Amniotic epithelial cell (primary cell): ENCODE data around the gene MIEF2.
"Not testable (repeated sequence)": the region's sequence is repeated elsewhere in the genome, so short reads cannot be mapped to it uniquely, and the experiment has no call there.

ENCODE experiments used
- DNase-seq: peaks from one replicate; pipeline ENCODE4 v3.0.0-alpha.2; 2010; ENCODE audit warnings: low read depth

The MIEF2 gene, protein sequence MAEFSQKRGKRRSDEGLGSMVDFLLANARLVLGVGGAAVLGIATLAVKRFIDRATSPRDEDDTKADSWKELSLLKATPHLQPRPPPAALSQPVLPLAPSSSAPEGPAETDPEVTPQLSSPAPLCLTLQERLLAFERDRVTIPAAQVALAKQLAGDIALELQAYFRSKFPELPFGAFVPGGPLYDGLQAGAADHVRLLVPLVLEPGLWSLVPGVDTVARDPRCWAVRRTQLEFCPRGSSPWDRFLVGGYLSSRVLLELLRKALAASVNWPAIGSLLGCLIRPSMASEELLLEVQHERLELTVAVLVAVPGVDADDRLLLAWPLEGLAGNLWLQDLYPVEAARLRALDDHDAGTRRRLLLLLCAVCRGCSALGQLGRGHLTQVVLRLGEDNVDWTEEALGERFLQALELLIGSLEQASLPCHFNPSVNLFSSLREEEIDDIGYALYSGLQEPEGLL

DNA sequence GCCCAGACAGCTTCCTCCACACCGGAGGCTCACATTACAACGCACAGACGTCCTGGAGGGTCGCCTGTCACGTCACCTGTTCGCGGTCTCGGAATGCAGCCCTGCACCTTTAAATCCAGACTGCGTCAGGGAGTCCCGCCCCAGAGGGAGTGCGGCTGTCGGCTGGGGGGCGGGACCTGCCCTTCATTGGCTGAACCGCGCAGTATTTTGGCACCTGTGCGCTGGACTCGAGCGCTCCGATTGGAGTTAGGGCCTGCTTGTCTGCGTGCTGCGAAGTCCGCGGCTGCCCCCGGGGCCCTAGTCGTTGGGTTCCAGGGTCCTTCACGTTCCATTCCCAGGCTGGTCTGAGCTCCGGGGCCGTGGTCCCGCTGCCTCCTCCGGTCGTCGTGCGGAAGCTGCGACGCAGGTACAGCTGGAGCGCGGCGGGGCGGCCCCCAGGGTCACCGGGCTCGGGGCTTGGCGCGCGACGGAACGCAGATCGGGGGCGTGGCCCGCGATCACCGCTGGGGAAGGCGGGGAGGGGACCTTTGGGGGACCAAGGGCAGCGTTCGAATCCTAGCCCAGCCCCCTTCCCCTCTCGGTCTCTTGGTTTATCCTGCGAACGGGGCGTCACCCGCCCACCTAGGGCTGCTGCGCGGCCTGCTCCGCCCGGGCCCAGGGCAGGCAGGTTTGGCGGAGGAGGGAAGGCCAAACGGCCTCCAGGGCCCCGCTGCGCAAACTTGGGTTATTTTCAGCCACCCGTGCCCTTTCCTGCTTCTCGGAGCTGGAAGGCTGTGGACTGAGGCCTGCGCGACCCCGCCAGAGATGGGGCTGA lies at the start of gene MIEF2:
Gene MIEF2 (plus strand): TSS at position 331 of the 814 bp plus-strand sequence. CDS start 2,059 bp downstream, outside the sequence.
- DNase-seq, result peak; percentile 92

DNA sequence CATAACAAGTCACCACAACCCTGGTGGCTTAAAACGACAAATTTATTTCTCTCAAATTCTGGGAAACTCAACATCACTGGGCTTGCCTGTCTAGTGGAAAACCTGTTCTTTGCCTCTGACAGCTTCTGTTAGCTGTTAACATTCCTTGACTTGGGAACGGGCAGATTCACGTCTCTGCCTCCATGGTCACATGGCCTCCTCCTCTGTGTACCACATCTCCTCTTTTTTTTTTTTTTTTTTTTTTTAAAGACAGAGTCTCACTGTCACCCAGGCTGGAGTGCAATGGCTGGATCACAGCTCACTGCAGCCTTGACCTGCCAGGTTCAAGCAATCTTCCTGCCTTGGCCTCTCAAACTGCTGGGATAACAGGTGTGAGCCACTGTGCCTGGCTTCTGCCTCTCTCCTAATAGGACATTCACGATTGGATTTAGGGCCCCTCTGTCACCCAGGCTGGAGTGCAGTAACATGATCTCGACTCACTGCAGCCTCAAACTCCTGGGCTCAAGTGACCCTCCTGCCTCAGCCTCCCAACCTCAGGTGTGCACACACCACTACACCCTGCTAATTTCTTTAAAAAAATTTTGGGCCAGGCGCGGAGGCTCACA lies 46.7 kb upstream of the MIEF2 start:
- no peak for DNase-seq

GRCh38 chr17:18216906-18217305 lies 43.6 kb upstream of the MIEF2 start:
- not testable (repeated sequence) for DNase-seq

DNA sequence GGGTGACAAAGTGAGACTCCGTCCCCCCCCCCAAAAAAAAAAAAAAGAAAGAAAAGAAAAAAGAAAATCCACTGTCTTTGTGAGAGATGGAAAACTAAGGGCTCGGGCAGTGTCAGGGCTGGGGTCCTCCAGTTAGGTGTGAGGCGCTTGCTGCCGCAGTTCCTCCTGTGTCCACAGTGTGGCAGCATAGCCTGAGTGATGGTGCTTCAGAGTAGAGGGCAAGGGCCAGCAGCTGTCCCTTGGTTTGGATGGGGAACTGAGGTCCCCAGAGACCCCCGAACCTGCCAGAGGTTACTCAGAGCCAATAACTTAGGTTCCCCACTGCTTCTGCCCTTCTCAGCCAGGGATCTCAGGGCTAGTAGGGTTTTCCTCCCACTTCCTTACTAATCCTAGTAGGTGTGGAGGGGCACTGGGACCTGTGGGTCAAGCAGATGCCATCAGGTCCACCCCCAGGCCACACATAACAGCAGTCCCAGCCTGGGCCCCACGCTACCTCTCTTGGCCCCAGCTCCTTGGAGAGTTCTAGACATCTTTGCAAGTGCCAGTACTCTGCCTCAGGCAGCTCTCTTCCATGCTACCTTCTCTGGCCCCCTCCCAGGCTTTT lies 42.9 kb upstream of the MIEF2 start:
- peak; percentile 36 for DNase-seq

DNA sequence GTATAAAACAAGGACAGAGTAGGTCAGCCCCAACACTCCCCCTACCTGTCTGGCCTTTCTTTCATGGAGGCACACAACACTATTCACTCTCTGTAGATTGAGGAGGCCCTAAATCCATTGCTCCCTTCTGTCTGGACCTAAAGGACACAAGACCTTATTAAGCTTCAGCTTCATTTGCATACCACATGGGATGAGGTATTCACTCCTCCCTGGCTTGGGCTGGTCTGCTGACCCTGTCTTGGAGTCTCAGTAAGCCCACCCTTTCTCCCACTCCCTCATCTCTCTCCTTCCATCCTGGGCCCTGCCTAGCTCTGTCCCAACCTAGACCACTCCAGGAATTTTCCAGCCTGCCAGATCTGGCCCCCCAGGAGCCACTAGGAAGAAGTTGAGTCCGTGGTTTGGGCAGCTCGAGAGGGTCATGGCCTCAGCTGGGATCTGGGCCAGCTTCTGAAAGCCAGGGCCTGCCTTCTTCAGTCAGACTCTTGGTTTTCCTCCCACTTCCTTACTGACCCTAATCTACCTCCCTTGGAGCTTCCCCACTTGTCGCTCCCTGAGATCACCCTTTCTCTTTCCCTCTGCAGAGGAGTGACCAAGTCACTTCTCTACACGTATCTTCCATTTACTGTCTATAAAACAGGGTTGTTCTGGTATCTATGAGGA lies 41.6 kb upstream of the MIEF2 start:
- DNase-seq, result peak; percentile 81

- no peak for DNase-seq
These were observed 36.4 kb upstream of the MIEF2 start for GRCh38 chr17:18224053-18224386.

- DNase-seq, result no peak
These were observed 35.9 kb upstream of the MIEF2 start for GRCh38 chr17:18224387-18225120.

DNA sequence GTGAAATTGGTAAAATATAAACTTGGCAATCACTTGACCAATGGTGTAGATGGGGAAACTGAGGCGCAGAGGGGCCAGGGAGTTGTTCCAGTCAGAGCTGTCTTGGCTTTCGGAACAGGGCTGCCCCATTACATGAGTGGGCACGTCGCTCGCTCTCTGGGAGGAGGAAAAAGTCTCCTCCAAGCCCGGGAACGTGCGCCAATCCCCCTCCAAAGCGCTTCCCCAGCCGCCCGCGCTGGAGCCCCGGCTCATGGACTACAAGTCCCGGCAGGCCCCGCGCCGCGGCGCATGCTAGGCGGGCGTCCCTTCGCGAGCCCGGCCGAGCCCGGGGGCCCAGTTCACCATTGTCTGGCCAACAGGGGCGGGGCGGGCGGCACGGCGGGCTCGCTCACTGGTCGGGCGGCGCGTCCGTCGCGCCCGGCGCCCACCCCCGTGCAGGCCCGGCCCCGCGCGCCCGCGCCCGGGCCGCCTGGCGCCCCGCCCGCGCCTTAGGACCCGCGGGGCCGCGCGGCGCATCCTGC lies 35.3 kb upstream of the MIEF2 start, which contains the start of gene LLGL1:
Gene LLGL1 (plus strand): TSS at position 515 of the 521 bp plus-strand sequence. CDS start 48 bp downstream, outside the sequence.
- peak; percentile 87 for DNase-seq

DNA sequence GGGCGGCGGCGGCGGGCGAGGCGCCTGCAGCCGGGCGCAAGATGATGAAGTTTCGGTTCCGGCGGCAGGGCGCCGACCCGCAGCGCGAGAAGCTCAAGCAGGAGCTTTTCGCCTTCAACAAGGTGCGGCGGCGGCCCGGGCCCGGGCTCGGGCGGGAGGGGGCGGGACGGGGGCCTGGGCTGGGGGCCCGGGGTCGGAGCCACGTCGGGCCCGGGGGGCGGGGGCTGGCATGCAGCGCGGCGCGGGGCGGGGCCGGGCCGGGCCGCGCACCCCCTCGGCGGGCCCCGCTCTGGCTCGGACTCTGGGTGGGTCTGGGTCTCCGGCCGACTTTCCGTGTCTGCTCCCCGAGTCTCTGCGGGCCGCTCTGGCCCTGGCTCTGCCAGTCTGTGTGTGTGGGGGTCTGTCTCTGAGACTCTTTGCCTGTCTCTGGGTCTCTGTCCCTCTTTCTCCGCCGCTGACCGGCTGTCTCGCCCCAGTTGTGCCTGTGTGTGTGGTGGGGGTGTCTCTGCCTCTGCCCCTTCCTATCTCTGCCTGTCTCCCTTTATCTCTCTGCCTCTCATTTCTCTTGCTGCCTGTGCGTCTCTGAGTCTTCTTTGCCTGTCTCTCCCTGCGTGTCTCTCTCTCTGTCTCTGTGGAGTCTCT lies 34.7 kb upstream of the MIEF2 start:
- DNase-seq, result no peak

- DNase-seq, result no peak
These were observed 34.0 kb upstream of the MIEF2 start for GRCh38 chr17:18226284-18226945.

- no peak for DNase-seq
These were observed 32.8 kb upstream of the MIEF2 start for GRCh38 chr17:18227635-18228034.

GRCh38 chr17:18228176-18228682 lies 32.2 kb upstream of the MIEF2 start:
- DNase-seq, result no peak

DNA sequence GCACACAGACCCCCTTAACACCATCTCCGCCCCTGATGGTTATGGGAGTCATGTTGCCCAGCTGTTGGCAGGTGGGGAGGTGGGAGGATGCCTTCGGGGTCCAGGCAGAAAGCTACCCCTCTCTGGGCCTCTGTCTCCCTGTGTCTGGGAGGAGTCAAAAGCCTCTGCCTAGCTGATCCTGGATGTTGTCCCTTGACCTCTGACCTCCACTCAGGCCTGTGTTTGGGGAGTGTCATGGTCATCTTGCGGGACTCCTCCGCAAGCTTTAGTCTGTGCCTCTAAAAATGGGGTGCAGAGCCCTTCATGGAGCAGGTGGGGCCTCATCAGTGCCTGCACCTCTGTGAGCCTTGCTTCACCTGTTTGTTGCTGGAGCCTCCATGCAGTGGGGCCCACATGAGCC lies 31.2 kb upstream of the MIEF2 start:
- no peak for DNase-seq

- DNase-seq, result no peak
These were observed 30.7 kb upstream of the MIEF2 start for GRCh38 chr17:18229771-18230170.

- DNase-seq, result no peak
These were observed 29.9 kb upstream of the MIEF2 start for GRCh38 chr17:18230288-18231141.

GRCh38 chr17:18231164-18231563 lies 29.3 kb upstream of the MIEF2 start:
- DNase-seq, result no peak

GRCh38 chr17:18233803-18234518 lies 26.5 kb upstream of the MIEF2 start:
- DNase-seq, result no peak
